WERI-Rb-1 (cell line): ENCODE results near the gene UQCRC1.

Source experiments
- DNase-seq: peaks from one replicate; pipeline ENCODE4 v3.0.0-alpha.2; 2020
- H3K27ac ChIP-seq: fragments of 250-450 bp; sonication (Bioruptor Pico); 2 replicates; pipeline ENCODE4 v1.5.1; 2020; ENCODE audit warnings: mild to moderate bottlenecking, moderate library complexity
- H3K27me3 ChIP-seq: fragments of 250-450 bp; sonication (Bioruptor Pico); 2 replicates; pipeline ENCODE4 v1.5.1; 2021; ENCODE audit warnings: mild to moderate bottlenecking, low read depth, moderate library complexity; ENCODE audit not compliant: insufficient read depth, severe bottlenecking
- H3K36me3 ChIP-seq: fragments of 250-450 bp; sonication (Bioruptor Pico); 2 replicates; pipeline ENCODE4 v1.5.1; 2020; ENCODE audit warnings: mild to moderate bottlenecking, moderate library complexity
- H3K4me3 ChIP-seq: 2 replicates; pipeline ENCODE4 v1.5.1; 2011; ENCODE audit warnings: low read depth, mild to moderate bottlenecking, control low read depth, low read length
- H3K9me3 ChIP-seq: fragments of 250-450 bp; sonication (Bioruptor Pico); 2 replicates; pipeline ENCODE4 v1.5.1; 2021; ENCODE audit warnings: mild to moderate bottlenecking, moderate library complexity; ENCODE audit not compliant: severe bottlenecking
- TF ChIP-seq, protein P1 (sequence below): IDR thresholded peaks from 2 replicates; pipeline ENCODE4 v1.5.1; 2011; ENCODE audit warnings: low read depth, mild to moderate bottlenecking, control low read depth, inconsistent platforms, low read length

The UQCRC1 gene

DNA sequence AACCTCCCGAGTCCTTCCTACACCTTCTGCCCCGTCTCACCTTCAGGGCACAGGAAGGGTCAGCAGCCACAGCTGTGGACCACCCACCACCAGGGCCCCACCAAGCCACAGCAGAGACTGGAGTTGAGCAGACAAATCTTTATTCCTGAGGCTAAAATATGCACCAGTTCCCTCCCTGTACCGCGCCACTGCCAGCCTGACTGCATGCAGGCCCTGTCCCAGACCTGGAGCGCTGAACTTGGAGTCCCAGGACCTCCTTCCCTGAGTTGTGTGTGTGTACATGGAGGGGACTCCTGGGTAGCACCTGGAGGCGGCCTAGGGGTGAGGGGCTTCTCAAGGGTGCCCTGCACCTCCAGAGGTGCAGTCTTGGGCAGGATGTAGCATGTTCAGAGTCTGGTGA, 16.2 kb upstream of the UQCRC1 start:
- TF ChIP-seq, protein P1, sequence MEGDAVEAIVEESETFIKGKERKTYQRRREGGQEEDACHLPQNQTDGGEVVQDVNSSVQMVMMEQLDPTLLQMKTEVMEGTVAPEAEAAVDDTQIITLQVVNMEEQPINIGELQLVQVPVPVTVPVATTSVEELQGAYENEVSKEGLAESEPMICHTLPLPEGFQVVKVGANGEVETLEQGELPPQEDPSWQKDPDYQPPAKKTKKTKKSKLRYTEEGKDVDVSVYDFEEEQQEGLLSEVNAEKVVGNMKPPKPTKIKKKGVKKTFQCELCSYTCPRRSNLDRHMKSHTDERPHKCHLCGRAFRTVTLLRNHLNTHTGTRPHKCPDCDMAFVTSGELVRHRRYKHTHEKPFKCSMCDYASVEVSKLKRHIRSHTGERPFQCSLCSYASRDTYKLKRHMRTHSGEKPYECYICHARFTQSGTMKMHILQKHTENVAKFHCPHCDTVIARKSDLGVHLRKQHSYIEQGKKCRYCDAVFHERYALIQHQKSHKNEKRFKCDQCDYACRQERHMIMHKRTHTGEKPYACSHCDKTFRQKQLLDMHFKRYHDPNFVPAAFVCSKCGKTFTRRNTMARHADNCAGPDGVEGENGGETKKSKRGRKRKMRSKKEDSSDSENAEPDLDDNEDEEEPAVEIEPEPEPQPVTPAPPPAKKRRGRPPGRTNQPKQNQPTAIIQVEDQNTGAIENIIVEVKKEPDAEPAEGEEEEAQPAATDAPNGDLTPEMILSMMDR: no peak
- no peak for DNase-seq
- H3K27me3 ChIP-seq: no peaks in the 10 kb centered on the region
- no peak overlapping the region for H3K4me3 ChIP-seq
- H3K9me3 ChIP-seq: no peaks in the 10 kb centered on the region
- no peak overlapping the region for H3K27ac ChIP-seq
- H3K36me3 ChIP-seq: peaks cover 22% of the 10 kb centered on the region

- Histone ChIP-seq H3K27ac (no peak overlapping the region), H3K9me3 (no peaks in the 10 kb centered on the region)
- TF ChIP-seq, protein P1: no peak
Observed at GRCh38 chr3:48624767-48625166, 15.3 kb upstream of the UQCRC1 start.

GRCh38 chr3:48623851-48624547, 14.6 kb upstream of the UQCRC1 start:
- no peak overlapping the region for H3K4me3 ChIP-seq
- no peak for DNase-seq
- H3K36me3 ChIP-seq: peaks cover 30% of the 10 kb centered on the region
- H3K27ac ChIP-seq: no peak overlapping the region
- no peaks in the 10 kb centered on the region for H3K9me3 ChIP-seq
- TF ChIP-seq, protein P1: no peak
- H3K27me3 ChIP-seq: no peaks in the 10 kb centered on the region

More at GRCh38 chr3:48624767-48625166, 15.3 kb upstream of the UQCRC1 start:
- Histone ChIP-seq H3K36me3 (peaks cover 28% of the 10 kb centered on the region), H3K4me3 (no peak overlapping the region), H3K27me3 (no peaks in the 10 kb centered on the region)
- no peak for DNase-seq

- no peak within 1 kb of the TSS for H3K27ac ChIP-seq
- H3K9me3 ChIP-seq: peaks cover 8% of the 10 kb centered on the region
- no peaks in the 10 kb centered on the region for H3K27me3 ChIP-seq
- H3K36me3 ChIP-seq: peaks cover 34% of the 10 kb centered on the region
- DNase-seq: no peak
- H3K4me3 ChIP-seq: no peak within 1 kb of the TSS
- TF ChIP-seq, protein P1: no peak
Observed at GRCh38 chr3:48621461-48621869, 12.0 kb upstream of the UQCRC1 start, which contains the start of gene TMEM89. TSS of gene TMEM89 (minus strand) at chr3:48621769. CDS start at chr3:48621756, 13 bp downstream.

DNA sequence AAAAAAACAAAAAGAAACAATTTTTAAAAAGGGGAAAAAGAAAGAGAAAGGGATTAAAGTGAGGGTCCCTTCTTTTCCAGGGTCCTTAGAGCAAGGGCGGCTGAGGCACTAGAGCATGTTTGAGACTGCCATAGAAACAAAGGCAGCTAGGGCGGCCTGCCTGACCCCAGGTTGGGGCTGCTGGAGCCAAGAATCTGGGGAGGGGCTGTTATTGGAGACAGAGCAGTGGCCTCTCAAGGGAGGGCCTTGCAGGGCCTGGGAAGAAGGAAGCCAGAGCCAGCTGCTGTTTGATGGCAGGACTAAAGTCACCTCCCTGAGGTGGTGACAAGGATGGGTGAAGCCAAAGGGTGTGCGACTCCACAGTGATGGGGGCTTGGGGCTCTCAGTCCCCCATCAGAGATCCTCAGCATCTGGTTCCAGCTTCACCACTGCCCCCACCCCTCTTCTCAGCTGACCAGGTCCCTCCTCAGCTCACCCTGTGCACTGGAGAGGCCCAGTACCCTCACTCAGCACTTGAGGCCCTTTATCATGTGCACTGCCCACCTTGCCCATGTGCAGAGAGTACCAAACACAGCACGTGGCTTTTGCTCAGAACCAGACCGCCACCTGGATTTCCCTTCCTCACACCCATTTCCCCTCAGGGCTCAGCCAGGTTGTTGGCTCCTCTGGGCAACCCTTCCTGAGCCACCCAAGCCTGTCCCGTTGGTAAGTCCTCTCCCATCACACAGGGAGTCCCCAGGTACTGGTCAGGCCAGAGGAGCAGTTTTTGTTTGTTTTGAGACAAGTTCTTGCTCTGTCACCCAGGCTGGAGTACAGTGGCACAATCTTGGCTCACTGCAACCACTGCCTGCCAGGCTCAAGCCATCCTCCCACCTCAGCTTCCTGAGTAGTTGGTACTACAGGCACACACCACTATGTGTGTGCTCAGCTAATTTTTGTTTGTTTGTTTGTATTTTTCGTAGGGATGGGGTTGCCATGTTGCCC, 10.4 kb upstream of the UQCRC1 start:
- H3K4me3 ChIP-seq: no peak overlapping the region
- no peaks in the 10 kb centered on the region for H3K27me3 ChIP-seq
- H3K36me3 ChIP-seq: peaks cover 29% of the 10 kb centered on the region
- no peak for DNase-seq
- no peak overlapping the region for H3K27ac ChIP-seq
- TF ChIP-seq, protein P1: no peak
- peaks cover 8% of the 10 kb centered on the region for H3K9me3 ChIP-seq
